Mucosa of descending colon (tissue), 3 donors: ENCODE results near the gene MAK. TPM values are rescaled to one million over a fixed set of nuclear protein-coding genes. Genes with fewer than 3 reads are reported as not detected.
"Not testable (repeated sequence)": the region's sequence is repeated elsewhere in the genome, so short reads cannot be mapped to it uniquely, and the experiment has no call there.

Experiments
- ATAC-seq: fragments of 200-7000 bp; cut with Tn5 transposase; one replicate; pipeline ENCODE4 v1.9.1; 2020; ENCODE audit warnings: mild to moderate bottlenecking, moderate library complexity
- DNase-seq, 3 donors: peaks; one replicate each; pipeline ENCODE4 v3.0.0-alpha.2; 2020
- H3K36me3 ChIP-seq: fragments of 200-600 bp; one replicate; pipeline ENCODE4 v1.8.0; 2021; ENCODE audit warnings: low read depth, mild to moderate bottlenecking
- H3K4me1 ChIP-seq: fragments of 200-600 bp; one replicate; pipeline ENCODE4 v1.8.0; 2021; ENCODE audit warnings: low read depth, mild to moderate bottlenecking
- H3K4me3 ChIP-seq: fragments of 200-600 bp; one replicate; pipeline ENCODE4 v1.8.0; 2021; ENCODE audit warnings: mild to moderate bottlenecking
- H3K9me3 ChIP-seq: fragments of 200-600 bp; one replicate; pipeline ENCODE4 v1.8.0; 2021; ENCODE audit warnings: mild to moderate bottlenecking
- CTCF ChIP-seq: fragments of 200-600 bp; IDR thresholded peaks from one replicate; pipeline ENCODE4 v1.8.0; 2022; ENCODE audit warnings: antibody characterized with exemption, mild to moderate bottlenecking
- intact Hi-C, 2 donors: fragments of 100-400 bp; cut with DNase I in 1 of 2; cut with micrococcal nuclease in 1 of 2; formaldehyde crosslinking; loops; one replicate each; pipeline versions ENCODE4 v1.11.0 to v1.11.1; 2022; cut with DNase I, micrococcal nuclease
- total RNA-seq, 3 donors: library from RNA; stranded (reverse); fragmentation: NEBNext Ultra II Directional in 2 of 3; extraction: Animal tissue kit (Norgen Biotek cat#: 25700) in 2 of 3; gene quantifications; one replicate each; pipeline versions ENCODE4 v1.2.1 to v1.2.4, GENCODE V29; 2021 to 2023
- donor health status: DM: no; HTN: no; CAD: no; lungs with moderate emphysema.
- donor health status: DM: no; HTN: no; CAD: no.
- donor health status: DM: no; HTN: yes; CAD: no.

The MAK gene
- total RNA-seq, 3 donors from 2014 or later = not detected

DNA sequence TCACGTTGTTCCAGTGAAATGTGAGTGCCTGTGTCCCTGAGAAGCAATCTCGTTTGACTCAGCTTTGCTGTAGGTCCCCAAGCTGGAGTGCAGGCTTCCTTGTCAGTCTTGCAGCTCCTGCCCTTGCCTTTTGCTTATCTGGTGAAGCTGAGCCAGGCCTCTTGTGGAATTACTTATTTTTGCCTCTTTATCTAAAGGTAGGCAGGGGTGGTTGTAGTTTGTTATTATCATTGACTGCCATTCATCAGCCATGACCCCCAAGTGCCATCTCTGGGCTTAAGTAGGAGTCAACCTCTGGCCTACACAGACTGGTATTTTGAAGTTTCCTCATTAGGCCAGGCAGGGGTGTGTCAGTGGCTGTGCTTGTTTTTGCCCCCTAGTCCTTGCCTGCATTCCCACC, 88.6 kb downstream of the MAK start:
- intact Hi-C loops = no loop called here
- Histone ChIP-seq H3K4me1 (peaks cover 17% of the 10 kb centered on the region), H3K36me3 (no peaks in the 10 kb centered on the region), H3K9me3 (no peaks in the 10 kb centered on the region), H3K4me3 (no peak overlapping the region)
- ATAC-seq = no peak
- no peak for DNase-seq
- no peak for TF ChIP-seq CTCF

- H3K9me3 ChIP-seq = no peaks in the 10 kb centered on the region
- intact Hi-C loops = no loop called here
- DNase-seq = peak; percentile 100
- no peaks in the 10 kb centered on the region for H3K36me3 ChIP-seq
- peaks cover 17% of the 10 kb centered on the region for H3K4me1 ChIP-seq
- no peak for TF ChIP-seq CTCF
- peak; percentile 100 for ATAC-seq
- peak within 1 kb of the TSS; percentile 52 for H3K4me3 ChIP-seq
Measured at GRCh38 chr6:10747251-10747972, 90.9 kb downstream of the MAK start, which contains the start of gene TMEM14B. TSS of gene TMEM14B (plus strand) at chr6:10747805. CDS start at chr6:10749246, 1,441 bp downstream.

DNA sequence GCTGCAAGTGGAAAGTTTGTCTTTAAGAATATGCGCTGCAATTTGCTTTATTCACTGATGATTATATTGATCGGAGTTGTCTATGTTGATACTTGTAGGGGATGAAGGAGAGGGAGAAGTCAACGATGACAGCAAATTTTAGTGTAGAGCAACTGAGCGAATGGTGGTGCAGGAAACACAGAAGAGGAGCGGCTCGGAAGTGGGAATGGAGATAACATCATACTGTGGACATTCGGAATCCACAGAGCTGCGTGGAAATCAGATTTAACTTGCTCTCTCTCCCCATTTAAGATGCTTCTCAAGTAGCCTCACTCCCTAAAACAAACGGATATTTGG, 91.5 kb downstream of the MAK start:
- DNase-seq (no peak), ATAC-seq (no peak)
- Histone ChIP-seq H3K4me1 (peaks cover 17% of the 10 kb centered on the region), H3K9me3 (no peaks in the 10 kb centered on the region), H3K4me3 (peak overlapping the region; percentile 52), H3K36me3 (no peaks in the 10 kb centered on the region)
- no peak for TF ChIP-seq CTCF
- intact Hi-C loops = no loop called here

DNA sequence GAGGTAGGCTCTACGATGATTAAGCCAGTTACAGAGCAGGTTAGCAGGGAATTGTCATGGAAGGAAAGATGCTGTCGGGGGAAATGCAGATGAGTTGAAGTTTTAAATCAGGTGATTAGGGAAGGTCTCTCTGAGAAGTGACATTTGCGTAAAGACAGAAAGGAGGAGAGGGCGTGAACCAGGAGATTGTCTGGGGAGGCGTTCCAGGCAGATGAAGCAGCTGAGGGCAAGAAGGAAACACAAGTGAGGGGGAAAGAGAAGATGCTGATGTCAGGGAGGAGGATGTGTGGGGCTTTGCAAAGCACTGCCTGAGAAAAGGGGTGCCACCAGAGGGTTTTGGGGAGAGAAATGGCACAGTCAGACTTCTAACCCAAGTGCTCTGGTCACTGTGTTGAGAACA, 93.2 kb downstream of the MAK start:
- Histone ChIP-seq H3K9me3 (no peaks in the 10 kb centered on the region), H3K4me1 (peaks cover 17% of the 10 kb centered on the region), H3K4me3 (no peak overlapping the region), H3K36me3 (no peaks in the 10 kb centered on the region)
- DNase-seq = no peak
- intact Hi-C loops = no loop called here
- TF ChIP-seq CTCF = no peak
- no peak for ATAC-seq

GRCh38 chr6:10743515-10743914, 94.8 kb downstream of the MAK start:
- ATAC-seq (no peak), DNase-seq (no peak)
- Histone ChIP-seq H3K36me3 (no peaks in the 10 kb centered on the region), H3K4me1 (peaks cover 5% of the 10 kb centered on the region), H3K4me3 (no peak overlapping the region), H3K9me3 (no peaks in the 10 kb centered on the region)
- intact Hi-C loops = no loop called here
- TF ChIP-seq CTCF = no peak

GRCh38 chr6:10742251-10742650, 96.1 kb downstream of the MAK start:
- intact Hi-C loops = no loop called here
- DNase-seq = no peak

DNA sequence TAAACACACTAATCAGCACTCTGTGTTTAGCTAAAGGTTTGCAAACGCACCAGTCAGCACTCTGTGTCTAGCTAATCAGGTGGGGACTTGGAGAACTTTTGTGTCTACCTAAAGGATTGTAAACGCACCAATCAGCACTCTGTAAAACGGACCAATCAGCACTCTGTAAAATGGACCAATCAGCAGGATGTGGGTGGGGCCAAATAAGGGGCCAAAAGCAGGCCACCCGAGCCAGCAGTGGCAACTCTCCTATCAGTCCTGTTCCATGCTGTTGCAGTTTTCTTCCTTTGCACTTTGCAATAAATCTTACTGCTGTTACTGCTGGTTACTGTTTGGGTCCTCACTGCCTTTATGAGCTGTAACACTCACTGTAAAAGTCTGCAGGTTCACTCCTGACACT, 96.7 kb downstream of the MAK start:
- H3K4me1 ChIP-seq, ATAC-seq, intact Hi-C loops, DNase-seq, H3K9me3 ChIP-seq, H3K4me3 ChIP-seq, H3K36me3 ChIP-seq: not testable (repeated sequence)

More at GRCh38 chr6:10742251-10742650, 96.1 kb downstream of the MAK start:
- Histone ChIP-seq H3K4me3 (no peak overlapping the region), H3K4me1 (no peaks in the 10 kb centered on the region), H3K36me3 (no peaks in the 10 kb centered on the region), H3K9me3 (no peaks in the 10 kb centered on the region)
- no peak for ATAC-seq
- no peak for TF ChIP-seq CTCF
